HG02571 (cell line): Measurements from ENCODE around the gene AKR1C8.
"Not testable (repeated sequence)": the region's sequence is repeated elsewhere in the genome, so short reads cannot be mapped to it uniquely, and the experiment has no call there.

Experiments
- ATAC-seq: cut with Tn5 transposase; IDR thresholded peaks from one replicate; pipeline ENCODE4 v1.9.1; 2021; ENCODE audit warnings: mild to moderate bottlenecking, moderate library complexity; ENCODE audit not compliant: unreplicated experiment

The AKR1C8 gene

GRCh38 chr10:5168897-5169420 is 16.0 kb downstream of the AKR1C8 start:
- ATAC-seq: no peak

GRCh38 chr10:5165738-5166137 is 19.2 kb downstream of the AKR1C8 start:
- ATAC-seq: no peak

- ATAC-seq: no peak
Measured at GRCh38 chr10:5163487-5163886, 21.5 kb downstream of the AKR1C8 start.

GRCh38 chr10:5159126-5159525 is 25.8 kb downstream of the AKR1C8 start:
- no peak for ATAC-seq

GRCh38 chr10:5157501-5157900 is 27.4 kb downstream of the AKR1C8 start:
- no peak for ATAC-seq

- no peak for ATAC-seq
Measured at GRCh38 chr10:5155951-5156350, 29.0 kb downstream of the AKR1C8 start.

GRCh38 chr10:5151076-5151475 is 33.9 kb downstream of the AKR1C8 start:
- no peak for ATAC-seq

GRCh38 chr10:5148678-5149032 is 36.3 kb downstream of the AKR1C8 start:
- no peak for ATAC-seq

GRCh38 chr10:5147981-5148677 is 36.8 kb downstream of the AKR1C8 start:
- no peak for ATAC-seq

GRCh38 chr10:5147255-5147980 is 37.5 kb downstream of the AKR1C8 start:
- ATAC-seq: no peak

GRCh38 chr10:5146920-5147254 is 38.1 kb downstream of the AKR1C8 start:
- no peak for ATAC-seq

- ATAC-seq: no peak
Measured at GRCh38 chr10:5143137-5143536, 41.8 kb downstream of the AKR1C8 start.

GRCh38 chr10:5142199-5142598 is 42.8 kb downstream of the AKR1C8 start:
- no peak for ATAC-seq

GRCh38 chr10:5137699-5138098 is 47.3 kb downstream of the AKR1C8 start:
- ATAC-seq: not testable (repeated sequence)

- ATAC-seq: no peak
Measured at GRCh38 chr10:5136468-5137087, 48.4 kb downstream of the AKR1C8 start.

GRCh38 chr10:5135581-5135980 is 49.4 kb downstream of the AKR1C8 start:
- no peak for ATAC-seq

- no peak for ATAC-seq
Measured at GRCh38 chr10:5125315-5126044, 59.5 kb downstream of the AKR1C8 start.

GRCh38 chr10:5123886-5124285 is 61.1 kb downstream of the AKR1C8 start:
- no peak for ATAC-seq

- not testable (repeated sequence) for ATAC-seq
Measured at GRCh38 chr10:5119997-5120396, 65.0 kb downstream of the AKR1C8 start.

- ATAC-seq: no peak
Measured at GRCh38 chr10:5117026-5117425, 67.9 kb downstream of the AKR1C8 start.

GRCh38 chr10:5116621-5117020 is 68.3 kb downstream of the AKR1C8 start:
- no peak for ATAC-seq
